ENCODE results near the gene RALGAPA1. TPM values are rescaled to one million over a fixed set of nuclear protein-coding genes. Genes with fewer than 3 reads are reported as not detected.
"Not testable (repeated sequence)": the region's sequence is repeated elsewhere in the genome, so short reads cannot be mapped to it uniquely, and the experiment has no call there.

The RALGAPA1 gene
- total and polyA plus RNA-seq, 2 donors = 24.1 to 28.7 TPM

- 99% methylated on average over 3 of the region's 3 CpGs for WGBS
- H3K4me3 ChIP-seq (ENCODE audit: low read length in 2 of 2) = no peak overlapping the region
- no peaks in the 10 kb centered on the region for H3K27me3 ChIP-seq (ENCODE audit: control insufficient read depth in 2 of 2, insufficient read depth in 1 of 2, low read length in 1 of 2)
- no peaks in the 10 kb centered on the region for H3K9me3 ChIP-seq (ENCODE audit: control insufficient read depth in 2 of 2, insufficient read depth in 1 of 2, low read length in 1 of 2)
- H3K4me1 ChIP-seq (ENCODE audit: control insufficient read depth in 2 of 2, insufficient read depth in 2 of 2, low read length in 2 of 2) = no peaks in the 10 kb centered on the region
- peaks cover 0 to 9% of the 10 kb centered on the region in 2 donors for H3K36me3 ChIP-seq (ENCODE audit: control insufficient read depth in 2 of 2, insufficient read depth in 2 of 2, low read length in 1 of 2)
- no peak overlapping the region for H3K27ac ChIP-seq (ENCODE audit: low read depth in 1 of 2, low read length in 1 of 2)
- DNase-seq (ENCODE audit: low read depth in 6 of 9, low spot score in 9 of 9) = no peak
Measured at GRCh38 chr14:35752380-35752779, 56.7 kb downstream of the RALGAPA1 start.

DNA sequence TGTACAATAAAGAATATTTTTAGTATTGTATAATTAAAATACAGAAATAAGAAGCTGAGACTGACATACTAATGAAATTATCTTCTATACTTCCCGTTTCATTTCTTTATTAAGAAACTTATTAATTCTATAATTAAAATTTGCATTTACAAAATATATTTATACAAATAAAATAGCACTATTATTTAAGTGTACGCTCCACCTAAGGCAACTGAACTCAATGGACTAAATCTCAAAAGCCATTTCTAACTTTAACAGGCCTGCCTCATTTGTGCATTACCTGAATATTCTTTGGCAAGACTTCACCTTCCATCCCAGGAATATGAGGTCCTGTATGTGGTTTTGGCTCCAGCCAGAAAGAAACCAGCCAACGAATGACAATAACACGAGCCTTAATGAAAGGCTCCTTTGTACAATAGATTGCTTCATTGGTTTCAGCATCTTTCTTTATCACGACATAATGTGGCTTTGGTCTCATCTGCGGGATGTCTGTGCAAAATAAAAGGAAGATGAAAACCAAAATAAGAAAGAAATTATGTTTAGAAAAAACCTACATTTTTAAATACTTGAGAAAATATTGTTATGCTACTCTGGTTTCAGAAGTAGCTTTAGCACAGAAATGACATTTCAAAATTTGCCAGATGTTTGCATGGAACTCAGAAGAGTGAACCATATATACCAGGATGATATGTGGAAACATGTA lies 58.7 kb downstream of the RALGAPA1 start:
- no peaks in the 10 kb centered on the region for H3K9me3 ChIP-seq (ENCODE audit: control insufficient read depth in 2 of 2, insufficient read depth in 1 of 2, low read length in 1 of 2)
- H3K4me3 ChIP-seq (ENCODE audit: low read length in 2 of 2) = no peak overlapping the region
- H3K27me3 ChIP-seq (ENCODE audit: control insufficient read depth in 2 of 2, insufficient read depth in 1 of 2, low read length in 1 of 2) = no peaks in the 10 kb centered on the region
- no peak for DNase-seq (ENCODE audit: low read depth in 6 of 9, low spot score in 9 of 9)
- WGBS = 98% methylated on average over 6 of the region's 6 CpGs
- no peaks in the 10 kb centered on the region for H3K4me1 ChIP-seq (ENCODE audit: control insufficient read depth in 2 of 2, insufficient read depth in 2 of 2, low read length in 2 of 2)
- H3K36me3 ChIP-seq (ENCODE audit: control insufficient read depth in 2 of 2, insufficient read depth in 2 of 2, low read length in 1 of 2) = peaks cover 2 to 3% of the 10 kb centered on the region in 2 donors
- no peak overlapping the region for H3K27ac ChIP-seq (ENCODE audit: low read depth in 1 of 2, low read length in 1 of 2)

GRCh38 chr14:35747379-35747778 lies 61.7 kb downstream of the RALGAPA1 start:
- no peak overlapping the region for H3K27ac ChIP-seq (ENCODE audit: low read depth in 1 of 2, low read length in 1 of 2)
- H3K9me3 ChIP-seq (ENCODE audit: control insufficient read depth in 2 of 2, insufficient read depth in 1 of 2, low read length in 1 of 2) = no peaks in the 10 kb centered on the region
- H3K36me3 ChIP-seq (ENCODE audit: control insufficient read depth in 2 of 2, insufficient read depth in 2 of 2, low read length in 1 of 2) = peaks cover 3 to 6% of the 10 kb centered on the region in 2 donors
- no peaks in the 10 kb centered on the region for H3K27me3 ChIP-seq (ENCODE audit: control insufficient read depth in 2 of 2, insufficient read depth in 1 of 2, low read length in 1 of 2)
- DNase-seq (ENCODE audit: low read depth in 6 of 9, low spot score in 9 of 9) = peak in 1 of 9 donors; percentile 8
- H3K4me3 ChIP-seq (ENCODE audit: low read length in 2 of 2) = no peak overlapping the region
- no peaks in the 10 kb centered on the region for H3K4me1 ChIP-seq (ENCODE audit: control insufficient read depth in 2 of 2, insufficient read depth in 2 of 2, low read length in 2 of 2)

DNA sequence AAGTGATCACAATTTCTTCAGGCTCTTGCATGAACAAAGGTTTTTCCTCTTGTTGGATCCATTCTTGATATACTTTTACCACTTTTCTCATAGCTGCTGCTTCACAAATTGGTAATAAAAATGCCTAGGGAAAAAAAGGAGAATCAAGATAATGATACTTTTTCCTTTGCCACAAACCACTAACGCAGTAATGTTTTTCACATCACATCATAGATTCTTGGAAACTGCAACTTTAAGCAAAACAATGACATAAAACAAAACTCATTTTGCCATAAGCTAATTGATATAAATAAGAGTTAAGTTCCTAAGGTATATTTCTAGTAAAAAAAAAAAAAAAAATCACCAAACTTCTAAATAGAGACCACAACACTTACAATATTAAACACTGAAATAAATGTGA lies 66.7 kb downstream of the RALGAPA1 start:
- Histone ChIP-seq H3K27ac (ENCODE audit: low read depth in 1 of 2, low read length in 1 of 2) (no peak overlapping the region), H3K4me1 (ENCODE audit: control insufficient read depth in 2 of 2, insufficient read depth in 2 of 2, low read length in 2 of 2) (no peaks in the 10 kb centered on the region), H3K27me3 (ENCODE audit: control insufficient read depth in 2 of 2, insufficient read depth in 1 of 2, low read length in 1 of 2) (no peaks in the 10 kb centered on the region), H3K36me3 (ENCODE audit: control insufficient read depth in 2 of 2, insufficient read depth in 2 of 2, low read length in 1 of 2) (peaks cover 3 to 6% of the 10 kb centered on the region in 2 donors), H3K4me3 (ENCODE audit: low read length in 2 of 2) (no peak overlapping the region), H3K9me3 (ENCODE audit: control insufficient read depth in 2 of 2, insufficient read depth in 1 of 2, low read length in 1 of 2) (no peaks in the 10 kb centered on the region)
- no peak for DNase-seq (ENCODE audit: low read depth in 6 of 9, low spot score in 9 of 9)
- WGBS = 99% methylated on average over 1 of the region's 1 CpG

- Histone ChIP-seq H3K4me1 (ENCODE audit: control insufficient read depth in 2 of 2, insufficient read depth in 2 of 2, low read length in 2 of 2) (no peaks in the 10 kb centered on the region), H3K27me3 (ENCODE audit: control insufficient read depth in 2 of 2, insufficient read depth in 1 of 2, low read length in 1 of 2) (no peaks in the 10 kb centered on the region), H3K36me3 (ENCODE audit: control insufficient read depth in 2 of 2, insufficient read depth in 2 of 2, low read length in 1 of 2) (peaks cover 3 to 5% of the 10 kb centered on the region in 2 donors), H3K9me3 (ENCODE audit: control insufficient read depth in 2 of 2, insufficient read depth in 1 of 2, low read length in 1 of 2) (no peaks in the 10 kb centered on the region), H3K4me3 (ENCODE audit: low read length in 2 of 2) (no peak overlapping the region), H3K27ac (ENCODE audit: low read depth in 1 of 2, low read length in 1 of 2) (no peak overlapping the region)
- no peak for DNase-seq (ENCODE audit: low read depth in 6 of 9, low spot score in 9 of 9)
- WGBS = 99% methylated on average over 1 of the region's 1 CpG
Measured at GRCh38 chr14:35742032-35742371, 67.1 kb downstream of the RALGAPA1 start.

DNA sequence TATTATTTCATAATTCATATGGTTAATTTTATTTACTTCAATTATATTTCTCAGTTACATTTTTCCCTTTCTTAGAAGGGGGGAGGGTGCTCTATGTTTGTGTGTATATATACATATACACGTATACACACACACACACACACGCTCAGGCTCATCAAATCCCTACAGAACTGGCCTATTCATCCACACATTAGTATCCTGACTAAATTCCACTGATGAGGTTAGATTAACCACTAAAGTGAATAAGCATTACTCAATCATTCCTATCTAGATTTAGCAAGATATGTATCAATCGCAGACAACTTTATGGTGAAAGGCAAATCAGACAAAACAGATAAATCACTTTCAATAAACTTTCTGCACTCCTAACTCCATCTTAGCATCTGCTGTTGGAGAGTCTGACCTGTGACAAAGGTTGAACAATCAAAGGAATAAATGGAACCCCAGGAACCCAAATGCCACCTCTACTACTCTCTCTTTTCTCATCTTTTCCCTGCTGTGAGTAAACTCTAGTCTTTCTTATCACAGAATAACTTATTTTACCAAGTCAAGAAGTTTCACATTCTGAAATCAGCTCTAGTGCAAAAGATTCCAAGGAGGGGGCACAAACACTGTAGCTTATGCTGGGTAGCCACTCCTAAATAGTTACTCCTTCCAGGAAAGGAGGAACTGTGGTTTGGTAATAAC lies 67.6 kb downstream of the RALGAPA1 start:
- 98% methylated on average over 3 of the region's 3 CpGs for WGBS

DNA sequence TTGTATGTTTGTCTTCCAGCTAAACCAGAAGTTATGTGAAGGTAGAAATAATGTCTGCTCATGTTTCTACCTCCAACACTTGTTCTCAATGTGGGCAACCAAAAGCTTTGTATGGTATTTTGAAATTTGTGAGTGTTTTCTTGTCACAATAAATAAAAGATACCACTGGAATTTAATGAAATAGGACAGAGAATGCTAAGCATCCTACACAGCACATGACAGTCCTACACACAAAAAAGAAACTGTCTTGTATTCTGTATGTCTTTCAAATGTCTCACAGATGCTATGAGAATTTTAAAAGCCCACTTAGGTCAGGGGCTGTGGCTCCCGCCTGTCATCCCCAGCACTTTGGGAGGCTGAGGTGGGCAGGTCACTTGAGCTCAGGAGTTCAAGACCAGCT lies 68.9 kb downstream of the RALGAPA1 start:
- Histone ChIP-seq H3K4me1 (ENCODE audit: control insufficient read depth in 2 of 2, insufficient read depth in 2 of 2, low read length in 2 of 2) (no peaks in the 10 kb centered on the region), H3K27me3 (ENCODE audit: control insufficient read depth in 2 of 2, insufficient read depth in 1 of 2, low read length in 1 of 2) (no peaks in the 10 kb centered on the region), H3K9me3 (ENCODE audit: control insufficient read depth in 2 of 2, insufficient read depth in 1 of 2, low read length in 1 of 2) (no peaks in the 10 kb centered on the region), H3K36me3 (ENCODE audit: control insufficient read depth in 2 of 2, insufficient read depth in 2 of 2, low read length in 1 of 2) (peaks cover 0 to 9% of the 10 kb centered on the region in 2 donors), H3K4me3 (ENCODE audit: low read length in 2 of 2) (no peak overlapping the region), H3K27ac (ENCODE audit: low read depth in 1 of 2, low read length in 1 of 2) (no peak overlapping the region)
- DNase-seq (ENCODE audit: low read depth in 6 of 9, low spot score in 9 of 9) = no peak
- 100% methylated on average over 1 of the region's 1 CpG for WGBS

More for the DNA sequence above, 67.6 kb downstream of the RALGAPA1 start:
- H3K36me3 ChIP-seq (ENCODE audit: control insufficient read depth in 2 of 2, insufficient read depth in 2 of 2, low read length in 1 of 2) = peaks cover 3 to 5% of the 10 kb centered on the region in 2 donors
- DNase-seq (ENCODE audit: low read depth in 6 of 9, low spot score in 9 of 9) = no peak
- no peak overlapping the region for H3K4me3 ChIP-seq (ENCODE audit: low read length in 2 of 2)
- H3K9me3 ChIP-seq (ENCODE audit: control insufficient read depth in 2 of 2, insufficient read depth in 1 of 2, low read length in 1 of 2) = no peaks in the 10 kb centered on the region
- H3K27me3 ChIP-seq (ENCODE audit: control insufficient read depth in 2 of 2, insufficient read depth in 1 of 2, low read length in 1 of 2) = no peaks in the 10 kb centered on the region
- H3K27ac ChIP-seq (ENCODE audit: low read depth in 1 of 2, low read length in 1 of 2) = no peak overlapping the region
- no peaks in the 10 kb centered on the region for H3K4me1 ChIP-seq (ENCODE audit: control insufficient read depth in 2 of 2, insufficient read depth in 2 of 2, low read length in 2 of 2)

DNA sequence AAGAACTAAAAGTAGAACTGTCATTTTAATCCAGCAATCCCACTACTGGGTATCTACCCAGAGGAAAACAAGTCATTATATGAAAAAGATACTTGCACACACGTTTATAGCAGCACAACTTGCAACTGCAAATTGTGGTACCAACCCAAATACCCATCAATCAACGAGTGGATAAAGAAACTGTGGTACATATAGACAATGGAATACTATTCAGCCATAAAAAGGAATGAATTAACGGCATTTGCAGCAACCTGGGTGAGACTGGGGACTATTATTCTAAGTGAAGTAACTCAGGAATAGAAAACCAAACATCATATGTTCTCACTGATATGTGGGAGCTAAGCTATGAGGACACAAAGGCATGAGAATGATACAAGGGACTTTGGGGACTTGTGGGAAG lies 73.9 kb downstream of the RALGAPA1 start:
- not testable (repeated sequence) for H3K27me3 ChIP-seq (ENCODE audit: control insufficient read depth in 2 of 2, insufficient read depth in 1 of 2, low read length in 1 of 2); H3K4me3 ChIP-seq (ENCODE audit: low read length in 2 of 2); H3K9me3 ChIP-seq (ENCODE audit: control insufficient read depth in 2 of 2, insufficient read depth in 1 of 2, low read length in 1 of 2); H3K36me3 ChIP-seq (ENCODE audit: control insufficient read depth in 2 of 2, insufficient read depth in 2 of 2, low read length in 1 of 2); H3K4me1 ChIP-seq (ENCODE audit: control insufficient read depth in 2 of 2, insufficient read depth in 2 of 2, low read length in 2 of 2); DNase-seq (ENCODE audit: low read depth in 6 of 9, low spot score in 9 of 9); H3K27ac ChIP-seq (ENCODE audit: low read depth in 1 of 2, low read length in 1 of 2)
- 97% methylated on average over 3 of the region's 3 CpGs for WGBS

GRCh38 chr14:35733510-35733909 lies 75.6 kb downstream of the RALGAPA1 start:
- not testable (repeated sequence) for H3K4me3 ChIP-seq (ENCODE audit: low read length in 2 of 2); H3K27me3 ChIP-seq (ENCODE audit: control insufficient read depth in 2 of 2, insufficient read depth in 1 of 2, low read length in 1 of 2); H3K27ac ChIP-seq (ENCODE audit: low read depth in 1 of 2, low read length in 1 of 2); DNase-seq (ENCODE audit: low read depth in 6 of 9, low spot score in 9 of 9); H3K36me3 ChIP-seq (ENCODE audit: control insufficient read depth in 2 of 2, insufficient read depth in 2 of 2, low read length in 1 of 2); H3K4me1 ChIP-seq (ENCODE audit: control insufficient read depth in 2 of 2, insufficient read depth in 2 of 2, low read length in 2 of 2); H3K9me3 ChIP-seq (ENCODE audit: control insufficient read depth in 2 of 2, insufficient read depth in 1 of 2, low read length in 1 of 2)
- 92% methylated on average over 1 of the region's 1 CpG for WGBS

Measured in thymus (tissue), 11 donors.